Measurements from ENCODE around the gene CALML3.

GRCh38 chr10:5575144-5575481, 50.4 kb downstream of the CALML3 start:
- TF ChIP-seq CTCF (conservative IDR thresholded peaks at IDR 0.05; ENCODE audit: low read length) (no peak), EZH2phosphoT487 (IDR thresholded peaks at IDR 0.05; ENCODE audit: borderline replicate concordance, low read depth, low read length) (no peak)
